Measurements from ENCODE around the gene SETD6. TPM values are rescaled to one million over a fixed set of nuclear protein-coding genes. Genes with fewer than 3 reads are reported as not detected.
A peak's percentile ranks its signal among the peaks of the same experiment; 100 is the strongest.

The SETD6 gene
- total and polyA plus RNA-seq, 9 of the 15 experiments (the other 6 are each of a cell fraction or from before 2014, with no cell fraction given) = 9.2 to 40.9 (median 19.8) TPM

- TF ChIP-seq ASH1L (IDR thresholded peaks at IDR 0.05; ENCODE audit: borderline replicate concordance, low read depth, partially characterized antibody) (no peak), ZNF583 (CRISPR knock-in tag; IDR thresholded peaks at IDR 0.05) (no peak), NKRF (IDR thresholded peaks at IDR 0.05; ENCODE audit: borderline replicate concordance) (no peak), SREBF2 (CRISPR knock-in tag; IDR thresholded peaks at IDR 0.05) (no peak), ZNF12 (CRISPR knock-in tag; IDR thresholded peaks at IDR 0.05) (no peak), SAFB2 (IDR thresholded peaks at IDR 0.05; ENCODE audit: borderline replicate concordance, low read depth, low read length, severe bottlenecking) (no peak), CHD4 (IDR thresholded peaks at IDR 0.05; ENCODE audit: insufficient read depth, insufficient replicate concordance, low read depth, low read length, poor library complexity, severe bottlenecking) (peak; percentile 42), MCM5 (IDR thresholded peaks at IDR 0.05; ENCODE audit: low read depth) (no peak), USF1 (CRISPR knock-in tag; IDR thresholded peaks at IDR 0.05) (peak; percentile 31; the same call in 1 of the 2 replicates), NR0B1 (IDR thresholded peaks at IDR 0.05; ENCODE audit: partially characterized antibody) (no peak), PATZ1 (CRISPR knock-in tag; IDR thresholded peaks at IDR 0.05; ENCODE audit: borderline replicate concordance) (no peak), PML (IDR thresholded peaks at IDR 0.05; ENCODE audit: low read length) (no peak), ZBTB1 (CRISPR knock-in tag; IDR thresholded peaks at IDR 0.05; ENCODE audit: borderline replicate concordance, low read depth) (no peak), ZNF445 (CRISPR knock-in tag; IDR thresholded peaks at IDR 0.05; ENCODE audit: low read depth) (no peak), MLLT1 (IDR thresholded peaks at IDR 0.05) (no peak), ZFP36 (IDR thresholded peaks at IDR 0.05; ENCODE audit: low read depth, low read length, partially characterized antibody) (peak; percentile 86), NUFIP1 (IDR thresholded peaks at IDR 0.05; ENCODE audit: partially characterized antibody) (no peak), MBD2 (IDR thresholded peaks at IDR 0.05; ENCODE audit: borderline replicate concordance, low read depth) (no peak)
These were observed 27.6 kb upstream of the SETD6 start (continued) for GRCh38 chr16:58487566-58488351.
